GM19238 (cell line): ENCODE data around the gene TFPI.

Experiments
- DNase-seq: peaks from one replicate; pipeline ENCODE4 v3.0.0; 2011; ENCODE audit warnings: low spot score; ENCODE audit not compliant: insufficient read length

The TFPI gene

GRCh38 chr2:187466129-187466792 lies 88.0 kb downstream of the TFPI start:
- no peak for DNase-seq

- no peak for DNase-seq
These were observed 91.4 kb downstream of the TFPI start for GRCh38 chr2:187462839-187463238.

GRCh38 chr2:187461294-187462261 lies 92.7 kb downstream of the TFPI start:
- no peak for DNase-seq

- no peak for DNase-seq
These were observed 95.0 kb downstream of the TFPI start for GRCh38 chr2:187459256-187459655.

GRCh38 chr2:187453078-187453641 lies 101.1 kb downstream of the TFPI start:
- no peak for DNase-seq

GRCh38 chr2:187451510-187451909 lies 102.7 kb downstream of the TFPI start:
- DNase-seq = no peak

GRCh38 chr2:187447336-187447735 lies 106.9 kb downstream of the TFPI start:
- DNase-seq = no peak

GRCh38 chr2:187446711-187447110 lies 107.5 kb downstream of the TFPI start:
- no peak for DNase-seq

- no peak for DNase-seq
These were observed 109.2 kb downstream of the TFPI start for GRCh38 chr2:187445051-187445450.

- no peak for DNase-seq
These were observed 111.5 kb downstream of the TFPI start for GRCh38 chr2:187442778-187443177.

GRCh38 chr2:187442378-187442777 lies 111.9 kb downstream of the TFPI start:
- DNase-seq = no peak

- no peak for DNase-seq
These were observed 114.0 kb downstream of the TFPI start for GRCh38 chr2:187440101-187440675.

GRCh38 chr2:187438455-187438854 lies 115.8 kb downstream of the TFPI start:
- no peak for DNase-seq

- DNase-seq = no peak
These were observed 118.5 kb downstream of the TFPI start for GRCh38 chr2:187435756-187436155.

- no peak for DNase-seq
These were observed 119.2 kb downstream of the TFPI start for GRCh38 chr2:187435078-187435477.

- DNase-seq = no peak
These were observed 119.9 kb downstream of the TFPI start for GRCh38 chr2:187434342-187434785.

- no peak for DNase-seq
These were observed 122.3 kb downstream of the TFPI start for GRCh38 chr2:187431911-187432310.

- DNase-seq = no peak
These were observed 124.2 kb downstream of the TFPI start for GRCh38 chr2:187429989-187430388.

- no peak for DNase-seq
These were observed 130.1 kb downstream of the TFPI start for GRCh38 chr2:187424146-187424545.

GRCh38 chr2:187422282-187422681 lies 132.0 kb downstream of the TFPI start:
- no peak for DNase-seq

- no peak for DNase-seq
These were observed 132.7 kb downstream of the TFPI start for GRCh38 chr2:187421519-187421918.

- DNase-seq = no peak
These were observed 134.4 kb downstream of the TFPI start for GRCh38 chr2:187419808-187420207.
